ENCODE measurements around the gene PDK4.

Gene PDK4

GRCh38 chr7:95609277-95609971 lies 13.1 kb upstream of the PDK4 start:
- Histone ChIP-seq H3K27me3 (ENCODE audit: insufficient read depth, poor library complexity, severe bottlenecking) (no peaks in the 10 kb centered on the region), H3K4me3 (replicated peaks; ENCODE audit: insufficient read depth, low read length) (no peak overlapping the region), H3K27ac (replicated peaks) (peak overlapping the region; percentile 57; the same call in 1 of the 2 replicates)
- DNase-seq (ENCODE audit: low read depth in 1 of 2, low spot score in 1 of 2), result no peak
- TF ChIP-seq REST (IDR thresholded peaks at IDR 0.05; ENCODE audit: insufficient replicate concordance, low read depth) (no peak), GABPA (IDR thresholded peaks at IDR 0.05; ENCODE audit: low read depth) (no peak), CTCF (IDR thresholded peaks at IDR 0.05; ENCODE audit: insufficient read depth, low read length) (no peak), POLR2AphosphoS5 (IDR thresholded peaks at IDR 0.05; ENCODE audit: low read depth) (no peak), SPI1 (IDR thresholded peaks at IDR 0.05; ENCODE audit: borderline replicate concordance, low read depth) (no peak)

GRCh38 chr7:95608359-95609173 lies 12.2 kb upstream of the PDK4 start:
- peak overlapping the region; percentile 10; the same call in 1 of the 2 replicates for H3K4me3 ChIP-seq (replicated peaks; ENCODE audit: insufficient read depth, low read length)
- TF ChIP-seq POLR2AphosphoS5 (IDR thresholded peaks at IDR 0.05; ENCODE audit: low read depth), result no peak
- no peak for TF ChIP-seq SPI1 (IDR thresholded peaks at IDR 0.05; ENCODE audit: borderline replicate concordance, low read depth)
- no peak for TF ChIP-seq CTCF (IDR thresholded peaks at IDR 0.05; ENCODE audit: insufficient read depth, low read length)
- no peak for TF ChIP-seq REST (IDR thresholded peaks at IDR 0.05; ENCODE audit: insufficient replicate concordance, low read depth)
- TF ChIP-seq GABPA (IDR thresholded peaks at IDR 0.05; ENCODE audit: low read depth), result no peak
- peak; percentile 55 to 74 for DNase-seq (ENCODE audit: low read depth in 1 of 2, low spot score in 1 of 2)
- peak overlapping the region; percentile 57 for H3K27ac ChIP-seq (replicated peaks)
- H3K27me3 ChIP-seq (ENCODE audit: insufficient read depth, poor library complexity, severe bottlenecking), result no peaks in the 10 kb centered on the region

- no peak for DNase-seq (ENCODE audit: low read depth in 1 of 2, low spot score in 1 of 2)
- Histone ChIP-seq H3K27me3 (ENCODE audit: insufficient read depth, poor library complexity, severe bottlenecking) (no peaks in the 10 kb centered on the region), H3K4me3 (replicated peaks; ENCODE audit: insufficient read depth, low read length) (no peak overlapping the region), H3K27ac (replicated peaks) (peak overlapping the region; percentile 57)
- no peak for TF ChIP-seq POLR2AphosphoS5 (IDR thresholded peaks at IDR 0.05; ENCODE audit: low read depth)
- TF ChIP-seq CTCF (IDR thresholded peaks at IDR 0.05; ENCODE audit: insufficient read depth, low read length), result no peak
- no peak for TF ChIP-seq REST (IDR thresholded peaks at IDR 0.05; ENCODE audit: insufficient replicate concordance, low read depth)
- no peak for TF ChIP-seq GABPA (IDR thresholded peaks at IDR 0.05; ENCODE audit: low read depth)
- TF ChIP-seq SPI1 (IDR thresholded peaks at IDR 0.05; ENCODE audit: borderline replicate concordance, low read depth), result no peak
Observed at GRCh38 chr7:95607561-95607960, 11.2 kb upstream of the PDK4 start.

Data from HL-60 (cell line).